H9 (cell line): Measurements from ENCODE around the gene MRPL55. TPM values are rescaled to one million over a fixed set of nuclear protein-coding genes. Genes with fewer than 3 reads are reported as not detected.
A peak's percentile ranks its signal among the peaks of the same experiment; 100 is the strongest.

ENCODE experiments used
- DNase-seq: peaks from one replicate; pipeline ENCODE4 v3.0.0-alpha.2; 2017
- H2AFZ ChIP-seq: one replicate; pipeline ENCODE4 v1.6.1; 2013; ENCODE audit warnings: mild to moderate bottlenecking, low read length, control low read depth, moderate library complexity
- H2AK5ac ChIP-seq: 2 replicates; pipeline ENCODE4 v1.6.1; 2013; ENCODE audit warnings: low read length, control low read depth, mixed read lengths; ENCODE audit not compliant: insufficient read length
- H2BK120ac ChIP-seq: one replicate; pipeline ENCODE4 v1.6.1; 2013; ENCODE audit warnings: low read depth, mild to moderate bottlenecking, low read length, control low read depth, inconsistent platforms; ENCODE audit not compliant: poor library complexity, severe bottlenecking
- H2BK12ac ChIP-seq: 2 replicates; pipeline ENCODE4 v1.6.1; 2013; ENCODE audit warnings: low read length, control low read depth, mixed read lengths, low read depth; ENCODE audit not compliant: insufficient read length
- H2BK15ac ChIP-seq: 2 replicates; pipeline ENCODE4 v1.6.1; 2013; ENCODE audit warnings: low read depth, low read length, control low read depth
- H2BK20ac ChIP-seq: one replicate; pipeline ENCODE4 v1.6.1; 2013; ENCODE audit warnings: low read depth, mild to moderate bottlenecking, low read length, control low read depth, inconsistent platforms; ENCODE audit not compliant: poor library complexity, severe bottlenecking
- H2BK5ac ChIP-seq: 2 replicates; pipeline ENCODE4 v1.6.1; 2013; ENCODE audit warnings: low read length, control low read depth, mixed read lengths; ENCODE audit not compliant: insufficient read length
- H3K14ac ChIP-seq: 2 replicates; pipeline ENCODE4 v1.6.1; 2013; ENCODE audit warnings: low read length, control low read depth; ENCODE audit not compliant: insufficient read depth
- H3K18ac ChIP-seq: 2 replicates; pipeline ENCODE4 v1.6.1; 2013; ENCODE audit warnings: low read depth, mild to moderate bottlenecking, mixed read lengths, low read length, control low read depth; ENCODE audit not compliant: insufficient read length
- H3K23ac ChIP-seq: 2 replicates; pipeline ENCODE4 v1.6.1; 2013; ENCODE audit warnings: low read length, control low read depth, mixed read lengths, low read depth; ENCODE audit not compliant: insufficient read length
- H3K23me2 ChIP-seq: 2 replicates; pipeline ENCODE4 v1.6.1; 2013; ENCODE audit warnings: low read depth, mild to moderate bottlenecking, mixed read lengths, low read length, control low read depth; ENCODE audit not compliant: insufficient read length, poor library complexity, severe bottlenecking
- H3K27ac ChIP-seq: 2 replicates; pipeline ENCODE4 v1.5.1; 2013; ENCODE audit warnings: low read length, control low read depth, mixed read lengths, low read depth; ENCODE audit not compliant: insufficient read length
- H3K27me3 ChIP-seq: 2 replicates; pipeline ENCODE4 v1.6.1; 2013; ENCODE audit warnings: low read length, control low read depth, inconsistent platforms; ENCODE audit not compliant: insufficient read depth
- H3K4ac ChIP-seq: 2 replicates; pipeline ENCODE4 v1.6.1; 2013; ENCODE audit warnings: low read depth, mild to moderate bottlenecking, control low read depth, inconsistent platforms, low read length, moderate library complexity
- H3K4me1 ChIP-seq: 2 replicates; pipeline ENCODE4 v1.6.1; 2013; ENCODE audit warnings: low read length, control low read depth, inconsistent platforms; ENCODE audit not compliant: insufficient read depth
- H3K4me2 ChIP-seq: 2 replicates; pipeline ENCODE4 v1.6.1; 2013; ENCODE audit warnings: low read length, control low read depth, mixed read lengths; ENCODE audit not compliant: insufficient read length, insufficient read depth
- H3K56ac ChIP-seq: 2 replicates; pipeline ENCODE4 v1.6.1; 2013; ENCODE audit warnings: low read depth, mild to moderate bottlenecking, mixed read lengths, low read length, control low read depth; ENCODE audit not compliant: insufficient read length
- H3K79me1 ChIP-seq: 2 replicates; pipeline ENCODE4 v1.6.1; 2013; ENCODE audit warnings: low read depth, mild to moderate bottlenecking, moderate library complexity, low read length, control low read depth, inconsistent platforms; ENCODE audit not compliant: insufficient read depth, poor library complexity, severe bottlenecking
- H3K79me2 ChIP-seq: 2 replicates; pipeline ENCODE4 v1.6.1; 2013; ENCODE audit warnings: low read length, control low read depth, inconsistent platforms; ENCODE audit not compliant: insufficient read depth
- H3K9ac ChIP-seq: 2 replicates; pipeline ENCODE4 v1.6.1; 2013; ENCODE audit warnings: low read length, control low read depth, mixed read lengths; ENCODE audit not compliant: insufficient read length; ENCODE audit errors: extremely low read depth
- H3K9me3 ChIP-seq: one replicate; pipeline ENCODE4 v1.6.1; 2013; ENCODE audit warnings: low read depth, low read length, inconsistent platforms; ENCODE audit not compliant: control insufficient read depth
- H3T11ph ChIP-seq: one replicate; pipeline ENCODE4 v1.6.1; 2013; ENCODE audit warnings: mild to moderate bottlenecking, low read length, control low read depth, inconsistent platforms
- H4K20me1 ChIP-seq: one replicate; pipeline ENCODE4 v1.6.1; 2013; ENCODE audit not compliant: control insufficient read depth, insufficient read length, insufficient read depth
- H4K5ac ChIP-seq: 2 replicates; pipeline ENCODE4 v1.6.1; 2013; ENCODE audit warnings: low read depth, mild to moderate bottlenecking, mixed read lengths, low read length, control low read depth; ENCODE audit not compliant: insufficient read length
- H4K8ac ChIP-seq: replicated peaks from 2 replicates; pipeline ENCODE4 v1.6.1; 2013; ENCODE audit warnings: low read length, control low read depth, mixed read lengths, low read depth; ENCODE audit not compliant: insufficient read length
- H4K91ac ChIP-seq: 2 replicates; pipeline ENCODE4 v1.6.1; 2013; ENCODE audit warnings: low read depth, mild to moderate bottlenecking, moderate library complexity, mixed read lengths, low read length, control low read depth; ENCODE audit not compliant: insufficient read length
- H3K27ac Mint-ChIP-seq, 3 experiments: 2 replicates in 2 of 3; 3 replicates in 1 of 3; pipeline ENCODE4 v1.8.0; 2020 to 2021; ENCODE audit warnings: mixed read lengths in 3 of 3, mild to moderate bottlenecking in 1 of 3, moderate library complexity in 1 of 3
- H3K27me3 Mint-ChIP-seq: 2 replicates; pipeline ENCODE4 v1.8.0; 2021; ENCODE audit warnings: low read depth, mild to moderate bottlenecking, moderate library complexity, mixed read lengths
- H3K36me3 Mint-ChIP-seq, 3 experiments: 2 replicates in 2 of 3; 3 replicates in 1 of 3; pipeline ENCODE4 v1.8.0; 2020 to 2021; ENCODE audit warnings: low read depth in 3 of 3, mixed read lengths in 3 of 3; ENCODE audit not compliant: insufficient read depth in 1 of 3
- H3K4me1 Mint-ChIP-seq, 2 experiments: 2 replicates each; pipeline ENCODE4 v1.8.0; 2020; ENCODE audit warnings: mixed read lengths in 2 of 2
- H3K4me3 Mint-ChIP-seq, 2 experiments: 2 replicates in 1 of 2; 3 replicates in 1 of 2; pipeline ENCODE4 v1.8.0; 2020 to 2021; ENCODE audit warnings: mild to moderate bottlenecking in 2 of 2, mixed read lengths in 2 of 2, moderate library complexity in 1 of 2
- H3K9me3 Mint-ChIP-seq, 2 experiments: 2 replicates in 1 of 2; 3 replicates in 1 of 2; pipeline ENCODE4 v1.8.0; 2020; ENCODE audit warnings: mild to moderate bottlenecking in 2 of 2, mixed read lengths in 2 of 2, moderate library complexity in 1 of 2
- WGBS: extraction: QIAGEN DNeasy Blood & Tissue Kit; methylation state at CpG from one replicate; pipeline ENCODE4 v1.1.7; 2013; ENCODE audit warnings: missing lambda C conversion rate, low lambda C conversion rate, mixed read lengths; ENCODE audit not compliant: insufficient read length; ENCODE audit errors: extremely low coverage; 5-methylcytosine and 5-hydroxymethylcytosine counted together
- total RNA-seq: library from RNA; stranded (reverse); gene quantifications from 2 replicates; pipeline ENCODE4 v1.2.1, GENCODE V29; 2021
- TF ChIP-seq, protein P1 (sequence below): fragments of 200-600 bp; sonication (generic); conservative IDR thresholded peaks from 3 replicates; pipeline ENCODE4 v1.8.0; 2021; ENCODE audit warnings: antibody characterized with exemption, mild to moderate bottlenecking

The MRPL55 gene
- total RNA-seq, 1 experiment from 2014 or later = 62.3 TPM

DNA sequence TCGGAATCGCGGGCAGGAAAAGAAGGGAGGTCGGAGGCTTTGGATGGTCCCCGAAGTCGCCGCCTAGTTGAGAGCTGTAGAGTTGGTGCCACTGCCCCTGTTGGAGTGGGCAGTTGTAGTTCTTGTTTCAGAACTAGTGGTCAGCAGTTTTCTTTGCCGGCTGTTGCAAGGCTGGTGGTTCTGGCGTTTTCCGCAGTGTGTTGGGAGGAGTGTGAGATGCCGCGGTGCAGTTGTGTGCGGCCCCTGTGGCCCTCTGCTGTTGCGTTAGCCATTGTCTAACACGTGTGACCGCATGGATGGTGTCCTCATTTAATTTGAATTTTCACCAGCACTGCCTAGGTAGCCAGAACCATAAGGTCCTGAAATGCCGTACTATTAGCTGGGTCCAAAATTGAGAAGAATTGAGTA lies 25.2 kb downstream of the MRPL55 start:
- H4K5ac ChIP-seq = no peak overlapping the region
- H2AK5ac ChIP-seq = no peak overlapping the region
- no peak overlapping the region for H2BK5ac ChIP-seq
- H3K9me3 Mint-ChIP-seq = 0 out of 5 replicates have a peak, but pooled peaks cover 0 to 3% of the 10 kb centered on the region in 2 experiments
- H3K23me2 ChIP-seq = peaks cover 10% of the 10 kb centered on the region
- TF ChIP-seq, protein P1, sequence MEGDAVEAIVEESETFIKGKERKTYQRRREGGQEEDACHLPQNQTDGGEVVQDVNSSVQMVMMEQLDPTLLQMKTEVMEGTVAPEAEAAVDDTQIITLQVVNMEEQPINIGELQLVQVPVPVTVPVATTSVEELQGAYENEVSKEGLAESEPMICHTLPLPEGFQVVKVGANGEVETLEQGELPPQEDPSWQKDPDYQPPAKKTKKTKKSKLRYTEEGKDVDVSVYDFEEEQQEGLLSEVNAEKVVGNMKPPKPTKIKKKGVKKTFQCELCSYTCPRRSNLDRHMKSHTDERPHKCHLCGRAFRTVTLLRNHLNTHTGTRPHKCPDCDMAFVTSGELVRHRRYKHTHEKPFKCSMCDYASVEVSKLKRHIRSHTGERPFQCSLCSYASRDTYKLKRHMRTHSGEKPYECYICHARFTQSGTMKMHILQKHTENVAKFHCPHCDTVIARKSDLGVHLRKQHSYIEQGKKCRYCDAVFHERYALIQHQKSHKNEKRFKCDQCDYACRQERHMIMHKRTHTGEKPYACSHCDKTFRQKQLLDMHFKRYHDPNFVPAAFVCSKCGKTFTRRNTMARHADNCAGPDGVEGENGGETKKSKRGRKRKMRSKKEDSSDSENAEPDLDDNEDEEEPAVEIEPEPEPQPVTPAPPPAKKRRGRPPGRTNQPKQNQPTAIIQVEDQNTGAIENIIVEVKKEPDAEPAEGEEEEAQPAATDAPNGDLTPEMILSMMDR = no peak
- no peak overlapping the region for H2BK15ac ChIP-seq
- no peak overlapping the region for H4K91ac ChIP-seq
- no peak overlapping the region for H2BK20ac ChIP-seq
- peaks cover 56% of the 10 kb centered on the region for H3K79me2 ChIP-seq
- WGBS = no CpG with 5 or more reads among the region's 17 CpGs
- H3K4me1 Mint-ChIP-seq = peaks cover 41 to 53% of the 10 kb centered on the region in 2 experiments
- H3K27ac Mint-ChIP-seq = peak overlapping the region; percentile 66 to 99 (median 98); a peak in 3 of 7 replicates
- no peaks in the 10 kb centered on the region for H3K9me3 ChIP-seq
- H3K9ac ChIP-seq = peak overlapping the region; percentile 95
- no peak overlapping the region for H4K8ac ChIP-seq
- peaks cover 3% of the 10 kb centered on the region for H4K20me1 ChIP-seq
- no peak overlapping the region for H2AFZ ChIP-seq
- peak overlapping the region; percentile 97 for H3K14ac ChIP-seq
- no peak overlapping the region for H3K27ac ChIP-seq
- no peak overlapping the region for H2BK120ac ChIP-seq
- H3K27me3 Mint-ChIP-seq = peaks cover 21% of the 10 kb centered on the region
- no peak overlapping the region for H2BK12ac ChIP-seq
- no peaks in the 10 kb centered on the region; the same call in 1 of the 2 replicates for H3K27me3 ChIP-seq
- H3K79me1 ChIP-seq = peaks cover 17% of the 10 kb centered on the region
- peak overlapping the region; percentile 90 for H3K4me2 ChIP-seq
- H3K56ac ChIP-seq = no peak overlapping the region
- no peak overlapping the region for H3K23ac ChIP-seq
- DNase-seq = no peak
- H3K18ac ChIP-seq = no peak overlapping the region
- H3K4ac ChIP-seq = no peak overlapping the region
- H3K4me3 Mint-ChIP-seq = peak overlapping the region; percentile 97 to 99
- peaks cover 6% of the 10 kb centered on the region for H3K4me1 ChIP-seq
- H3K36me3 Mint-ChIP-seq = peaks cover 7 to 23% (median 20%) of the 10 kb centered on the region in 3 experiments
- no peak overlapping the region for H3T11ph ChIP-seq
